ENCODE data around the gene TCF25. TPM values are rescaled to one million over a fixed set of nuclear protein-coding genes. Genes with fewer than 3 reads are reported as not detected.

The TCF25 gene
- total RNA-seq, 1 donor from 2014 or later: 177 TPM

DNA sequence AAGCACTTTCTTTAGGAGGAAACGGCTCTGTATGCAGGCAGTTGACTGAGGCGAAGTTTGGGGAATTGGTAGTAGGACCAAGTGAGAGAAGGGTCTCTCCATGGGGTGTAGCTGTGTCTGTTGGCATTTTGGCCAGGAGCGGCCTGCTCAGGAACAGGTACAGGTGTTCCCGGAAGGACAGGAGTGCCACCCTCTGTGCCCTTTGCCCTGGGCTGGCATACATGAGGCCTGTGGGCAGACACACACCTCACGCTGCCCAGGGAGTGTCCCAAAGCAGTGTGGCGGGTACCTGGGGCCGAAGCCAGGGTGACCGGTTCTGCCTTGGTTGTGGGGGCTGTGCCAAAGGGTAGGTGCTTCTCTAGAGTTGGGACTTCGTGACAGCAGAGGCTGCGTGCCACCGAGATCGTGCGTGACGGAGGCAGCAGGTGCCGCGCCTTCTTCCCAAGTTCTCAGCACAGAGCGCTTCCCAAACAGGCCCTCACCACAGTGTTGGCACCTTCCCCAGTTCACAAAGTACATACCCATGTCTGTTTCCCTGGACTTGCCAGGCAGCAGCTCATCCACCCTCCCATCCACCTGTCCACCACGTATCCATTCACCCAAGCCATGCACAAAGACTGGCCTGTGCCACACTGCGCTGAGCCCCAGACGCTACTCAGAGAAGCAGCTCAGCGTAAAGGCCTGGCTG is 19.9 kb upstream of the TCF25 start:
- no peak for DNase-seq (ENCODE audit: low spot score, unreplicated experiment)
- no peaks in the 10 kb centered on the region for H3K27me3 Mint-ChIP-seq
- TF ChIP-seq, protein P1, sequence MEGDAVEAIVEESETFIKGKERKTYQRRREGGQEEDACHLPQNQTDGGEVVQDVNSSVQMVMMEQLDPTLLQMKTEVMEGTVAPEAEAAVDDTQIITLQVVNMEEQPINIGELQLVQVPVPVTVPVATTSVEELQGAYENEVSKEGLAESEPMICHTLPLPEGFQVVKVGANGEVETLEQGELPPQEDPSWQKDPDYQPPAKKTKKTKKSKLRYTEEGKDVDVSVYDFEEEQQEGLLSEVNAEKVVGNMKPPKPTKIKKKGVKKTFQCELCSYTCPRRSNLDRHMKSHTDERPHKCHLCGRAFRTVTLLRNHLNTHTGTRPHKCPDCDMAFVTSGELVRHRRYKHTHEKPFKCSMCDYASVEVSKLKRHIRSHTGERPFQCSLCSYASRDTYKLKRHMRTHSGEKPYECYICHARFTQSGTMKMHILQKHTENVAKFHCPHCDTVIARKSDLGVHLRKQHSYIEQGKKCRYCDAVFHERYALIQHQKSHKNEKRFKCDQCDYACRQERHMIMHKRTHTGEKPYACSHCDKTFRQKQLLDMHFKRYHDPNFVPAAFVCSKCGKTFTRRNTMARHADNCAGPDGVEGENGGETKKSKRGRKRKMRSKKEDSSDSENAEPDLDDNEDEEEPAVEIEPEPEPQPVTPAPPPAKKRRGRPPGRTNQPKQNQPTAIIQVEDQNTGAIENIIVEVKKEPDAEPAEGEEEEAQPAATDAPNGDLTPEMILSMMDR (IDR thresholded peaks at IDR 0.05; ENCODE audit: unreplicated experiment): no peak
- H3K27ac Mint-ChIP-seq: peak overlapping the region; percentile 52
- no peaks in the 10 kb centered on the region for H3K4me1 Mint-ChIP-seq (ENCODE audit: low read depth)
- H3K36me3 Mint-ChIP-seq (ENCODE audit: insufficient read depth): peaks cover 3% of the 10 kb centered on the region
- H3K4me3 Mint-ChIP-seq (ENCODE audit: low read depth): no peak overlapping the region
- H3K9me3 Mint-ChIP-seq (ENCODE audit: low read depth): no peaks in the 10 kb centered on the region

DNA sequence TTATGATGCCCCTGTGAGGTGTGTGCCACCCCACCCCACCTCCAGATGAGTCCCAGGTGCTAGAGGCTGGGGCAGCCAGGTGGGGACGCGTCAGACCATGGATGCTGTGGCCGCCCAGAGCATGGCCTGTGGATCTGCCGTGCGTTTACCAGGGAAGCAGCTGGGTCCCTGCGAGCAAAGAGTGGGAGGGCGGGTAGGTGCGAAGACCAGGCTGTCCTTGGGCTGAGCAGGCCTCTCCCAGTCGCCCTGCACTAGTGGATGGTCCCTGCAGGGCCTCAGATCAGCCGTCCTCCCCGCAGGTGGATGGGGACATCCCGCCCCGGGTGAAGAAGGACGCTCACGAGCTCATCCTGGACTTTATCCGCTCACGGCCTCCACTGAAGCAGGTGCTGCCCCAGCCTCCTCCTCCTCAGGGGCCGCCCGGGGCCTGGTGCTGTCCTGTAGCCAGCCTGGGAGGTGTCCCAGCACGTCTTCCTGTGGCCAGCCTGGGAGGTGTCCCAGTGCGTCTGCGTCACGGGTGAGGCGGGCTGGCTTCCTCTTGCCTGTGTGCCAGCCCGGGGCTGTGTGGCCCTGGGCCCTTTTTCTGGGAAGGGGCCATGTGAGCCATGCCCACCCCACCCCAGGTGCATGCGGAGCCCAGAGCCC is 18.0 kb upstream of the TCF25 start:
- TF ChIP-seq, protein P1 (IDR thresholded peaks at IDR 0.05; ENCODE audit: unreplicated experiment): no peak
- no peak overlapping the region for H3K27ac Mint-ChIP-seq
- no peaks in the 10 kb centered on the region for H3K4me1 Mint-ChIP-seq (ENCODE audit: low read depth)
- no peaks in the 10 kb centered on the region for H3K9me3 Mint-ChIP-seq (ENCODE audit: low read depth)
- no peak for DNase-seq (ENCODE audit: low spot score, unreplicated experiment)
- H3K4me3 Mint-ChIP-seq (ENCODE audit: low read depth): no peak overlapping the region
- H3K27me3 Mint-ChIP-seq: no peaks in the 10 kb centered on the region
- H3K36me3 Mint-ChIP-seq (ENCODE audit: insufficient read depth): peaks cover 3% of the 10 kb centered on the region

DNA sequence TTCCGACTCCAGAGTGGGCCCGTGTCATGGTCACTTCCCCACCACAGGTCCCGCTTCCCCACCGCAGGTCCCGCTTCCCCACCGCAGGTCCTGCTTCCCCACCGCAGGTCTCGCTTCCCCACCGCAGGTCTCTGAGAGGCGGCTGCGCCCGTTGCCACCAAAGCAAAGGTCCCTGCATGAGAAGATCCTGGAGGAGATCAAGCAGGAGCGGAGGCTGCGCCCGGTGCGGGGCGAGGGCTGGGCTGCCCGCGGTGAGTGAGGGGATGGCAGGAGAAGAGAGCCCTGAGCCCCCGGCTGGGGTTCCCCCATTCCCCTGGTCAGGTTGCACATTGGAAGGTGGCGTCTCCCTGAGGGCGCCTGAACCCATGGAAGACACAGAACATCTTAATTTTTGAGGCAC is 17.4 kb upstream of the TCF25 start:
- H3K27me3 Mint-ChIP-seq: no peaks in the 10 kb centered on the region
- TF ChIP-seq, protein P1 (IDR thresholded peaks at IDR 0.05; ENCODE audit: unreplicated experiment): no peak
- no peak for DNase-seq (ENCODE audit: low spot score, unreplicated experiment)
- H3K9me3 Mint-ChIP-seq (ENCODE audit: low read depth): no peaks in the 10 kb centered on the region
- H3K4me3 Mint-ChIP-seq (ENCODE audit: low read depth): no peak overlapping the region
- no peak overlapping the region for H3K27ac Mint-ChIP-seq
- peaks cover 4% of the 10 kb centered on the region for H3K36me3 Mint-ChIP-seq (ENCODE audit: insufficient read depth)
- no peaks in the 10 kb centered on the region for H3K4me1 Mint-ChIP-seq (ENCODE audit: low read depth)

DNA sequence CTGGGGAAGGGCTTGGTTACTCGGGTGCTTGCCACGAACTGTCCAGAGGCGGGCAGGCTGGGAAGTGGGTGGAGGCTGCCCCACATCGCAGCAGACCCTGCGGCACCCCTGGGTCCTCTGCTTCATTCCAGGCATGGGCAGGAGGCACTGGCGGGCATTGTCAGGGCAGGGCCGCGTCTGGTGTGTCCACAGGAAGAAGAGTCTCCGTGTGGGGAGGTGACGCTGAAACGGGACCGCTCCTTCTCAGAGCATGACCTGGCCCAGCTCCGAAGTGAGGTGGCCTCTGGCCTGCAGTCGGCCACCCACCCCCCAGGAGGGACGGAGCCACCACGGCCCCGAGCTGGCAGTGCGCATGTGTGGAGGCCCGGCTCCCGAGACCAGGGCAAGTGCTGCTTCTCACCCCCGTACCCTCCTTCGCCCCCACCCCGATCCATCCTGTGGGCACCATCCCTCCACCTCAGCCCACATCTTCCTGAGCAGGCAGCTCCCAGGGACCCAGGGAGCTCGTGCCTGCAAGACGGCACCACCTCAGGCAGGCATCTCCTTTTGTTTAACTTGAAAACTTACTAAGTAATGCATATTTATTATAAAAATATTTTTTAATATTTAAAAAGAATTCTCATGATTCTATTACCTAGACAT is 14.3 kb upstream of the TCF25 start:
- Mint-ChIP-seq H3K9me3 (ENCODE audit: low read depth) (no peaks in the 10 kb centered on the region), H3K36me3 (ENCODE audit: insufficient read depth) (peaks cover 6% of the 10 kb centered on the region), H3K27me3 (no peaks in the 10 kb centered on the region), H3K27ac (no peak overlapping the region), H3K4me1 (ENCODE audit: low read depth) (no peaks in the 10 kb centered on the region), H3K4me3 (ENCODE audit: low read depth) (no peak overlapping the region)
- DNase-seq (ENCODE audit: low spot score, unreplicated experiment): no peak
- TF ChIP-seq, protein P1 (IDR thresholded peaks at IDR 0.05; ENCODE audit: unreplicated experiment): no peak

DNA sequence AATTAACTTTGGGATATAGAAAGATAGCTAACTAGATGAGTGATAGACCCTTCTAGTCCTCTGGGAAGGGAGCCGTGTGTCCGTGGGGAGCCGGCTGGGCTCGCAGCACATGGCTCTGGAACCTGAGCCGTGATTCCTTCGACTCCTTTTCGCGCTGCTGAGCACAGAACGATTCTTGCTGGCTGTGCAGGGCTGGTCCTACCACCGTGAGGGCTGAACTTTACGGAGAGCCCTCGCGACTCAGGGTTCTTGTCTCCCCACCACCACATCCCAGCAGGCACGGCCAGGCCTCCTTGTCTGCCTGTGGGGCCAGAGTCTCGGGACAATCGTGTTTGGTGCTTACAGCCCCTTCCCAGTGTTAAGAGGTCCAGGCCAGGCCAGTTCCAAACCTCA is 13.8 kb upstream of the TCF25 start:
- DNase-seq (ENCODE audit: low spot score, unreplicated experiment): no peak
- H3K4me3 Mint-ChIP-seq (ENCODE audit: low read depth): no peak overlapping the region

More for the DNA sequence above, 13.8 kb upstream of the TCF25 start:
- H3K4me1 Mint-ChIP-seq (ENCODE audit: low read depth): no peaks in the 10 kb centered on the region
- H3K27ac Mint-ChIP-seq: no peak overlapping the region
- H3K27me3 Mint-ChIP-seq: no peaks in the 10 kb centered on the region
- peaks cover 8% of the 10 kb centered on the region for H3K36me3 Mint-ChIP-seq (ENCODE audit: insufficient read depth)
- no peaks in the 10 kb centered on the region for H3K9me3 Mint-ChIP-seq (ENCODE audit: low read depth)
- TF ChIP-seq, protein P1 (IDR thresholded peaks at IDR 0.05; ENCODE audit: unreplicated experiment): no peak
